Small intestine (tissue), 7 donors: ENCODE results near the gene DNAJB9. TPM values are rescaled to one million over a fixed set of nuclear protein-coding genes. Genes with fewer than 3 reads are reported as not detected.
A peak's percentile ranks its signal among the peaks of the same experiment; 100 is the strongest.
"Not testable (repeated sequence)": the region's sequence is repeated elsewhere in the genome, so short reads cannot be mapped to it uniquely, and the experiment has no call there.

ENCODE experiments used
- DNase-seq, 2 donors: peaks; one replicate each; pipeline versions ENCODE4 v3.0.0 to v3.0.0-alpha.2; 2013
- FAIRE-seq: peaks from 2 replicates; lab custom pipeline; 2012; peaks lifted over from hg19 to GRCh38; lab: Jason Lieb, UNC
- H3K27ac ChIP-seq, 3 donors: one replicate each; pipeline ENCODE4 v1.5.1; 2013; ENCODE audit warnings: low read length in 2 of 3, mild to moderate bottlenecking in 2 of 3, control low read depth in 1 of 3, inconsistent platforms in 1 of 3, low read depth in 1 of 3, moderate library complexity in 1 of 3
- H3K27me3 ChIP-seq, 3 donors: one replicate each; pipeline ENCODE4 v1.6.1; 2013; ENCODE audit warnings: low read length in 3 of 3, inconsistent platforms in 1 of 3; ENCODE audit not compliant: control insufficient read depth in 3 of 3, insufficient read depth in 3 of 3
- H3K36me3 ChIP-seq, 3 donors: one replicate each; pipeline ENCODE4 v1.6.1; 2013; ENCODE audit warnings: low read length in 3 of 3, inconsistent platforms in 1 of 3, low read depth in 1 of 3, mild to moderate bottlenecking in 1 of 3, moderate library complexity in 1 of 3; ENCODE audit not compliant: control insufficient read depth in 3 of 3, insufficient read depth in 2 of 3
- H3K4me1 ChIP-seq, 3 donors: one replicate each; pipeline ENCODE4 v1.6.1; 2013; ENCODE audit warnings: low read length in 2 of 3, inconsistent platforms in 1 of 3, low read depth in 1 of 3, mild to moderate bottlenecking in 1 of 3, moderate library complexity in 1 of 3; ENCODE audit not compliant: control insufficient read depth in 3 of 3, insufficient read depth in 2 of 3
- H3K4me3 ChIP-seq, 3 donors: one replicate each; pipeline ENCODE4 v1.5.1; 2013; ENCODE audit warnings: low read length in 3 of 3, control low read depth in 1 of 3, inconsistent platforms in 1 of 3, low read depth in 1 of 3, mild to moderate bottlenecking in 1 of 3, moderate library complexity in 1 of 3
- H3K9me3 ChIP-seq, 2 donors: one replicate each; pipeline ENCODE4 v1.6.1; 2013; ENCODE audit warnings: low read depth in 1 of 2, low read length in 1 of 2; ENCODE audit not compliant: control insufficient read depth in 2 of 2, insufficient read depth in 1 of 2
- WGBS, 3 donors: extraction: QIAGEN DNeasy Blood & Tissue Kit; methylation state at CpG; one replicate each; pipeline ENCODE4 v1.1.7; 2013; 5-methylcytosine and 5-hydroxymethylcytosine counted together
- polyA plus RNA-seq, 4 donors: library from polyadenylated mRNA; stranded (reverse) in 3 of 4; unstranded in 1 of 4; fragments of 200-250 nt in 3 of 4; fragments of 120-200 nt in 1 of 4; gene quantifications; one replicate each; pipeline versions ENCODE4 v1.2.1 to v1.2.3, GENCODE V29; 2013
- donor health status: healthy with polysubstance abuse.
- donor health status: control.
- donor health status: control.
- donor health status: Bipolar disorder and iron deficiency.
- donor health status: healthy.

DNAJB9 gene
- polyA plus RNA-seq, 4 donors: 3.4 to 36.7 (median 12.2) TPM

GRCh38 chr7:108556665-108557064 is 13.0 kb upstream of the DNAJB9 start:
- not testable (repeated sequence) for H3K4me1 ChIP-seq, H3K27me3 ChIP-seq, DNase-seq, H3K27ac ChIP-seq, H3K36me3 ChIP-seq, H3K4me3 ChIP-seq, FAIRE-seq
- peaks cover 2 to 35% of the 10 kb centered on the region in 2 donors for H3K9me3 ChIP-seq

DNA sequence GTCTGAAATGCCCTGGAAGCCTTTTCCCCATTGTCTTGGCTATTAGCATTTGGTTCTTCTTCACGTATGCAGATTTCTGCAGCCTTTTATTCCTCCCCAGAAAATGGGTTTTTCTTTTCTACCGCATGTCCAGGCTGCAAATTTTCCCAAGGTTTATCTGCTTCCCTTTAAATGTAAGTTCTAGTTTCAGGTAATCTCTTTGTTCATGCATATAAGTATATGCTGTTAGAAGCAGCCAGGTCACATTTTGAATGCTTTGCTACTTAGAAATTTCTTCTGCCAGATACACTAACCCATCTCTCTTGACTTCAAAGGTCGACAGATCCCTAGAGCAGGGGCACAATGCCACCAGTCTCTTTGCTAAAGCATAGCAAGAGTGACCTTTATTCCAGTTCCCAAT is 12.5 kb upstream of the DNAJB9 start:
- Histone ChIP-seq H3K4me3 (no peak overlapping the region), H3K27me3 (no peaks in the 10 kb centered on the region), H3K27ac (no peak overlapping the region), H3K4me1 (no peaks in the 10 kb centered on the region), H3K9me3 (peaks cover 2 to 35% of the 10 kb centered on the region in 2 donors), H3K36me3 (no peaks in the 10 kb centered on the region)
- 97 to 100% (median 98%) methylated on average over 3 of the region's 3 CpGs for WGBS, 3 donors
- DNase-seq (no peak), FAIRE-seq (no peak)

- H3K9me3 ChIP-seq: peaks cover 2 to 35% of the 10 kb centered on the region in 2 donors
- 84 to 96% (median 92%) methylated on average over 1 of the region's 1 CpG for WGBS, 3 donors
- no peaks in the 10 kb centered on the region for H3K27me3 ChIP-seq
- FAIRE-seq (no peak), DNase-seq (no peak)
- no peak overlapping the region for H3K4me3 ChIP-seq
- no peaks in the 10 kb centered on the region for H3K4me1 ChIP-seq
- H3K27ac ChIP-seq: no peak overlapping the region
- H3K36me3 ChIP-seq: no peaks in the 10 kb centered on the region
These were observed 12.1 kb upstream of the DNAJB9 start for GRCh38 chr7:108557617-108558016.

DNA sequence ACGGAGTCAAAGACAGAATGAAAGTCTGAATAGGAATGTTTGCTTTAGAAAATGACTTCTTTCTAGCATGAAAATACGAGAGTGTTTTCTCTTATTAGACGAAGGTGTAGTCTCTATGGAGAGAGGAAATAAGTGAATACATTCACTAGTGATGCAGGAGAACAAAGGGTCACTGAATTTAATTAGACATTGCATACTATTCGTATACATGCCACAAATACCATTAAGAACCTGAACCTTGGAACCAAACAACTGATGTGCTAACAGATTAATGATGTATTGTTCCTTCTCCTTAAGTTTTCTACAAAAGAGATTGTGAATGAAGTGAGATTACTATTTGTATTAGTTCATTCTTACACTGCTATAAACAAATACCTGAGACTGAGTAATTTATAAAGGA is 10.4 kb upstream of the DNAJB9 start:
- Histone ChIP-seq H3K9me3 (peaks cover 2 to 38% of the 10 kb centered on the region in 2 donors), H3K4me1 (no peaks in the 10 kb centered on the region), H3K27me3 (no peaks in the 10 kb centered on the region), H3K27ac (no peak overlapping the region), H3K4me3 (no peak overlapping the region), H3K36me3 (peaks cover 0 to 2% (median 0%) of the 10 kb centered on the region in 3 donors)
- FAIRE-seq: no peak
- DNase-seq: no peak
- 75 to 78% (median 77%) methylated on average over 4 of the region's 4 CpGs for WGBS, 3 donors

GRCh38 chr7:108561047-108561619 is 8.5 kb upstream of the DNAJB9 start:
- 93 to 94% (median 94%) methylated on average over 4 of the region's 4 CpGs for WGBS, 3 donors
- DNase-seq (no peak), FAIRE-seq (no peak)
- no peak overlapping the region for H3K4me3 ChIP-seq
- no peaks in the 10 kb centered on the region for H3K27me3 ChIP-seq
- H3K4me1 ChIP-seq: no peaks in the 10 kb centered on the region
- H3K27ac ChIP-seq: no peak overlapping the region
- H3K9me3 ChIP-seq: peaks cover 2 to 29% of the 10 kb centered on the region in 2 donors
- peaks cover 0 to 5% (median 0%) of the 10 kb centered on the region in 3 donors for H3K36me3 ChIP-seq

DNA sequence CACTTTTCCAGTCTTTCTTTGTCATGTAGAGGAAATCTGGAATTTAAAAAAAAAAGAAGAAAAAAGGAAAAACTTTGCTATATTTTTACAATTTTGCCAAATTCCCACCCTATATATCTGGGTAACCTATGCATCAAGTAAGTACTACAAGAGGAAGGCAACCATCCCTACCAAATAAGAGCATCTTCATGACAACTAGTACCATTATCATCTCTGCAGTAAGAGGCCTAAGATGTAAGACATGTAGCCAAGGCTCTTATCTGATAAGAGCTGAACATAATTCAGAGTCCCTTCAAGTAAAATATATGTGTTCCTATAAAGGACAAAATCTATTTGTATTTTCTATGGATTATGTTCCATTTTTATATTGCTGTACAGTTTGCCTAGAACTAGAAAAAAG is 3.7 kb upstream of the DNAJB9 start:
- DNase-seq: no peak
- FAIRE-seq: no peak
- Histone ChIP-seq H3K27ac (no peak overlapping the region), H3K27me3 (no peaks in the 10 kb centered on the region), H3K36me3 (peaks cover 0 to 5% (median 0%) of the 10 kb centered on the region in 3 donors), H3K9me3 (peaks cover 0 to 4% of the 10 kb centered on the region in 2 donors), H3K4me3 (no peak overlapping the region), H3K4me1 (peaks cover 0 to 3% (median 0%) of the 10 kb centered on the region in 3 donors)

DNA sequence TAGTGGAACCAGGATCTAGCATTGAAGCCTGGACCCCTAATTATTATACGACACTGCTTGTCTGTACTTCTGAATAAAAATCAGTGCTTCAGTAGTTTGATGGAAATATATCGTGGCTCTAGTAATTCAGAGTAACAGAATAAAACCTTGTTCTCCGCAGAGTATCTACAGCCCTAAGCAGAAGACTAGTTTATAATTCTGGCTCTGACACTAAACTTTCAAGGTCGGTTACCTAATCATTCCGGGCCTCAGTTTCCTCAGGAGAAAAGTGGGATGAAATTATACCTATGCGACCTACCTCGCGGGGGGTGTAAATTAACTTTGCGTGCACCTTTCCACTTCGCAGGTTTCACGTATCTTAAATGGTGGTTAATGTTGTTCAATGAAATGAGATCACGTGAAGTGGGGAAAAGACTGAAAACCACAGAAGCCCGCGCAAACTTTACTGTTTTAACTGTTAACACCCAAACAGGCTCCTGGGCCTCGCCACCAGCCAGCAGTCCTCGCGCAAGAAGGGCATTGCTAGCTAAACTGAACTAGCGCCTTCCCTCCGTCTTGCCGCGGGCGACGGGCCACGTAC is 783 bp upstream of the DNAJB9 start:
- Histone ChIP-seq H3K4me1 (peaks cover 0 to 4% (median 3%) of the 10 kb centered on the region in 3 donors), H3K9me3 (no peaks in the 10 kb centered on the region), H3K36me3 (peaks cover 0 to 3% (median 0%) of the 10 kb centered on the region in 3 donors), H3K4me3 (peak overlapping the region; percentile 76 to 91 (median 90)), H3K27me3 (no peaks in the 10 kb centered on the region), H3K27ac (peak overlapping the region; percentile 96 to 100 (median 97))
- DNase-seq (no peak), FAIRE-seq (no peak)
- 8% methylated on average over 21 to 24 of the region's 24 CpGs for WGBS, 3 donors

DNA sequence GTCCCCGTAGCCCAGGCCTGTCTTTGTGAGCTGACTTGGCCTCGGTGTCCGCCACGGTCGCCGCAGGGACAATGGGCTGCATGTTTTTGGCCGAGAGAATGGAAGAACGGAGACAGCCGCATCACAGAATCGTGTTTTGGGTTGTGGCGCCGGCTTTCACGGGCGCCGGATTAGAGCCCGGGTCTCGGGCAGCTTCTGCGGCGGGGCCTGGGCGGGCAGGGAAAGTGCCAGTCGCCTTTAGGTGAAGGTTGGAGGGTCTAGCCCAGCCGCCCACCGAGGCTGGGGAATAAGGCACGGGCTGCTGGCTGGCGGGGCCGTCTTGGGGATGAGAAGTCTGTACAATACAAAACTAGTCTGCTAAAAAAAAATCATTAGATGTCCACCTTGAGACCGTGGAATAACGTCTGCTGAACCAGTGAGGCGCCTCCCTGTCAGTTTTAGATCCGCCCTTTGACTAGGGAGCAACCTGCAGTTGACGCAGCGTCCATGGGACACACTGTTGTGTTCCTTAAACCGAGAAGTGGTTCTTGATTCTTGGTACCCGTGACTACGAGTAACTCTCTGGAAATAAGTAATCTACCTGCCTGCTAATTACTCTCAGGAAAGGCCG is 577 bp downstream of the DNAJB9 start:
- Histone ChIP-seq H3K4me1 (peaks cover 0 to 4% (median 3%) of the 10 kb centered on the region in 3 donors), H3K4me3 (peak overlapping the region; percentile 76 to 93 (median 91)), H3K36me3 (peaks cover 0 to 4% (median 3%) of the 10 kb centered on the region in 3 donors), H3K27me3 (no peaks in the 10 kb centered on the region), H3K27ac (peak overlapping the region; percentile 87 to 99 (median 98)), H3K9me3 (no peaks in the 10 kb centered on the region)
- peak; percentile 76 to 81 for DNase-seq
- 0% methylated on average over 32 to 36 of the region's 36 CpGs for WGBS, 3 donors
- FAIRE-seq: no peak
